A172 (cell line): ENCODE measurements around the gene EIF3J. TPM values are rescaled to one million over a fixed set of nuclear protein-coding genes. Genes with fewer than 3 reads are reported as not detected.
A peak's percentile ranks its signal among the peaks of the same experiment; 100 is the strongest.
"Not testable (repeated sequence)": the region's sequence is repeated elsewhere in the genome, so short reads cannot be mapped to it uniquely, and the experiment has no call there.

Experiments used
- DNase-seq: peaks from one replicate; pipeline ENCODE4 v3.0.0-alpha.2; 2015; ENCODE audit warnings: low spot score
- total RNA-seq: library from RNA; depleted of rRNA; stranded (reverse); fragments of >200 nt; shearing (Covaris generic); gene quantifications from 2 replicates; pipeline ENCODE4 v1.2.3, GENCODE V29; 2014; rRNA removed

EIF3J gene
- total RNA-seq = 43.4 and 54.1 TPM in 2 replicates

- DNase-seq = peak; percentile 93
These were observed at the start of gene EIF3J for GRCh38 chr15:44536962-44537734. EIF3J (plus strand) TSS chr15:44537147; CDS start chr15:44537195, 48 bp downstream.

GRCh38 chr15:44489464-44489863, 47.5 kb upstream of the EIF3J start:
- peak; percentile 88 for DNase-seq

- no peak for DNase-seq
These were observed 46.3 kb upstream of the EIF3J start for GRCh38 chr15:44490622-44491021.

GRCh38 chr15:44492040-44492439, 44.9 kb upstream of the EIF3J start:
- no peak for DNase-seq

GRCh38 chr15:44492672-44493071, 44.3 kb upstream of the EIF3J start:
- no peak for DNase-seq

- DNase-seq = no peak
These were observed 41.4 kb upstream of the EIF3J start for GRCh38 chr15:44495562-44495961.

- DNase-seq = no peak
These were observed 36.4 kb upstream of the EIF3J start for GRCh38 chr15:44500555-44500954.

GRCh38 chr15:44501768-44502366, 35.1 kb upstream of the EIF3J start:
- DNase-seq = peak; percentile 26

- no peak for DNase-seq
These were observed 20.5 kb upstream of the EIF3J start for GRCh38 chr15:44516436-44516835.

- no peak for DNase-seq
These were observed 17.4 kb upstream of the EIF3J start for GRCh38 chr15:44519537-44519936.

- no peak for DNase-seq
These were observed 11.9 kb upstream of the EIF3J start for GRCh38 chr15:44525018-44525417.

GRCh38 chr15:44527241-44527640, 9.7 kb upstream of the EIF3J start:
- no peak for DNase-seq

GRCh38 chr15:44529864-44530604, 6.9 kb upstream of the EIF3J start:
- no peak for DNase-seq

GRCh38 chr15:44530653-44531052, 6.3 kb upstream of the EIF3J start:
- DNase-seq = no peak

- DNase-seq = not testable (repeated sequence)
These were observed 4.7 kb upstream of the EIF3J start for GRCh38 chr15:44532275-44532674.

GRCh38 chr15:44532689-44533088, 4.3 kb upstream of the EIF3J start:
- DNase-seq = no peak

- DNase-seq = no peak
These were observed 1.9 kb upstream of the EIF3J start for GRCh38 chr15:44535092-44535491.

- peak; percentile 34 for DNase-seq
These were observed 1.2 kb upstream of the EIF3J start for GRCh38 chr15:44535523-44536301.

- DNase-seq = peak; percentile 89
These were observed 515 bp upstream of the EIF3J start for GRCh38 chr15:44536302-44536961.

GRCh38 chr15:44537735-44538240, 841 bp downstream of the EIF3J start:
- peak; percentile 22 for DNase-seq
